DND-41 (cell line): ENCODE results near the gene MCM5.

ENCODE experiments used
- ATAC-seq: fragments of 200-7000 bp; cut with Tn5 transposase; 3 replicates; pipeline ENCODE4 v1.9.1; 2021; ENCODE audit warnings: low read depth; ENCODE audit not compliant: insufficient read depth
- DNase-seq: peaks from one replicate; pipeline ENCODE4 v3.0.0-alpha.2; 2020
- H2AFZ ChIP-seq: 2 replicates; pipeline ENCODE4 v1.6.0; 2012; ENCODE audit warnings: low read depth, low read length
- H3K27ac ChIP-seq: 2 replicates; pipeline ENCODE4 v1.5.1; 2012; ENCODE audit warnings: low read length, inconsistent platforms
- H3K27me3 ChIP-seq: fragments of 200-600 bp; sonication (generic); 2 replicates; pipeline ENCODE4 v1.6.0; 2012; ENCODE audit warnings: low read length, mild to moderate bottlenecking, inconsistent platforms; ENCODE audit not compliant: insufficient read depth, poor library complexity
- H3K36me3 ChIP-seq: 2 replicates; pipeline ENCODE4 v1.5.1; 2012; ENCODE audit warnings: low read length, inconsistent platforms; ENCODE audit not compliant: insufficient read depth
- H3K4me1 ChIP-seq: 2 replicates; pipeline ENCODE4 v1.5.1; 2012; ENCODE audit warnings: mild to moderate bottlenecking, low read length; ENCODE audit not compliant: insufficient read depth
- H3K4me2 ChIP-seq: 2 replicates; pipeline ENCODE4 v1.6.0; 2012; ENCODE audit warnings: mild to moderate bottlenecking, moderate library complexity, low read length, inconsistent platforms; ENCODE audit not compliant: insufficient read depth
- H3K4me3 ChIP-seq, 2 experiments: fragments of 200-600 bp in 1 of 2; shearing (Covaris generic) in 1 of 2; 2 replicates each; pipeline ENCODE4 v1.5.1; 2012 to 2016; ENCODE audit warnings: inconsistent platforms in 2 of 2, low read length in 2 of 2, mild to moderate bottlenecking in 2 of 2, low read depth in 1 of 2, moderate library complexity in 1 of 2
- H3K79me2 ChIP-seq: 2 replicates; pipeline ENCODE4 v1.6.0; 2012; ENCODE audit warnings: low read length, inconsistent platforms; ENCODE audit not compliant: insufficient read depth
- H3K9ac ChIP-seq: 2 replicates; pipeline ENCODE4 v1.6.0; 2012; ENCODE audit warnings: low read depth, mild to moderate bottlenecking, inconsistent platforms, low read length, moderate library complexity
- H3K9me3 ChIP-seq: 2 replicates; pipeline ENCODE4 v1.5.1; 2012; ENCODE audit warnings: low read length, moderate library complexity, mild to moderate bottlenecking, inconsistent platforms; ENCODE audit not compliant: insufficient read depth, severe bottlenecking
- H4K20me1 ChIP-seq: 2 replicates; pipeline ENCODE4 v1.6.0; 2012; ENCODE audit warnings: low read length; ENCODE audit not compliant: insufficient read depth
- CTCF ChIP-seq: IDR thresholded peaks from 2 replicates; pipeline ENCODE4 v1.5.1; 2012; ENCODE audit warnings: borderline replicate concordance, low read length, moderate library complexity, mild to moderate bottlenecking; ENCODE audit not compliant: poor library complexity, severe bottlenecking; ENCODE audit errors: extremely low read depth
- EZH2 ChIP-seq: IDR thresholded peaks from 3 replicates; pipeline ENCODE4 v1.6.1; 2012; ENCODE audit warnings: borderline replicate concordance, low read depth, mild to moderate bottlenecking, moderate library complexity, low read length, inconsistent platforms; ENCODE audit not compliant: severe bottlenecking

MCM5 gene

GRCh38 chr22:35406443-35406842, 6.5 kb downstream of the MCM5 start:
- Histone ChIP-seq H3K9ac (no peak overlapping the region), H3K9me3 (no peaks in the 10 kb centered on the region), H3K79me2 (peaks cover 53% of the 10 kb centered on the region), H3K4me2 (no peak overlapping the region), H3K27ac (no peak overlapping the region), H3K36me3 (peaks cover 97% of the 10 kb centered on the region), H3K4me3 (no peak overlapping the region), H4K20me1 (peaks cover 65% of the 10 kb centered on the region), H3K4me1 (peaks cover 50% of the 10 kb centered on the region), H3K27me3 (no peaks in the 10 kb centered on the region), H2AFZ (no peak overlapping the region)
- no peak for DNase-seq
- TF ChIP-seq CTCF (no peak), EZH2 (no peak)
- no peak for ATAC-seq

GRCh38 chr22:35407362-35407761, 7.4 kb downstream of the MCM5 start:
- no peak for ATAC-seq
- peaks cover 41% of the 10 kb centered on the region for H3K4me1 ChIP-seq
- peaks cover 43% of the 10 kb centered on the region for H3K79me2 ChIP-seq

GRCh38 chr22:35409783-35410662, 10.1 kb downstream of the MCM5 start:
- DNase-seq, result no peak
- peaks cover 96% of the 10 kb centered on the region for H3K36me3 ChIP-seq
- H3K4me1 ChIP-seq, result peaks cover 25% of the 10 kb centered on the region; the same call in 1 of the 2 replicates
- no peak overlapping the region for H3K4me3 ChIP-seq
- peaks cover 30% of the 10 kb centered on the region for H3K79me2 ChIP-seq
- no peak overlapping the region for H2AFZ ChIP-seq
- H3K27ac ChIP-seq, result peak overlapping the region; percentile 33
- 0 out of 2 replicates have a peak overlapping the region, but pooled peaks have one; percentile 6 for H3K4me2 ChIP-seq
- TF ChIP-seq EZH2 (no peak), CTCF (no peak)
- H4K20me1 ChIP-seq, result peaks cover 73% of the 10 kb centered on the region
- H3K9ac ChIP-seq, result no peak overlapping the region
- H3K27me3 ChIP-seq, result no peaks in the 10 kb centered on the region
- ATAC-seq, result peak; percentile 45
- H3K9me3 ChIP-seq, result no peaks in the 10 kb centered on the region

More at GRCh38 chr22:35407362-35407761, 7.4 kb downstream of the MCM5 start:
- no peak overlapping the region for H2AFZ ChIP-seq
- H3K9me3 ChIP-seq, result no peaks in the 10 kb centered on the region
- H3K27me3 ChIP-seq, result no peaks in the 10 kb centered on the region
- peaks cover 97% of the 10 kb centered on the region for H3K36me3 ChIP-seq
- H3K4me3 ChIP-seq, result no peak overlapping the region
- no peak for DNase-seq
- TF ChIP-seq CTCF (no peak), EZH2 (no peak)
- no peak overlapping the region for H3K9ac ChIP-seq
- H4K20me1 ChIP-seq, result peaks cover 71% of the 10 kb centered on the region
- no peak overlapping the region for H3K27ac ChIP-seq
- H3K4me2 ChIP-seq, result no peak overlapping the region
